SK-N-SH (cell line): ENCODE data around the gene MYH7B. TPM values are rescaled to one million over a fixed set of nuclear protein-coding genes. Genes with fewer than 3 reads are reported as not detected.

Experiments
- CTCF ChIA-PET: fragments of 300-600, 350-600 bp; formaldehyde crosslinking; extraction: SDS; loops from one replicate; lab custom pipeline; 2021; lab: Yijun Ruan, JAX
- POLR2A ChIA-PET: fragments of 350-600 bp; sonication (Branson Sonifier 250); formaldehyde crosslinking; extraction: SDS; loops from one replicate; lab custom pipeline; 2020; ENCODE audit warnings: antibody characterized with exemption, inconsistent platforms; lab: Yijun Ruan, JAX
- DNase-seq: peaks from one replicate; pipeline ENCODE4 v3.0.0; 2012
- H2AFZ ChIP-seq: fragments of 200-600 bp; sonication (generic); 2 replicates; pipeline ENCODE4 v1.8.1; 2016; ENCODE audit warnings: antibody characterized with exemption, mild to moderate bottlenecking, low read depth
- H3F3A ChIP-seq: fragments of 200-600 bp; sonication (generic); replicated peaks from 2 replicates; pipeline ENCODE3; 2016; ENCODE audit warnings: antibody characterized with exemption, mild to moderate bottlenecking; ENCODE audit not compliant: insufficient read depth
- H3K27ac ChIP-seq, 2 experiments: fragments of 200-500 bp in 1 of 2; fragments of 200-600 bp in 1 of 2; sonication (Bioruptor generic) in 1 of 2; sonication (generic), shearing (Covaris generic) in 1 of 2; 2 replicates each; pipeline versions ENCODE4 v1.5.1 to v1.6.1; 2014 to 2016; ENCODE audit warnings: low read depth in 2 of 2, inconsistent platforms in 1 of 2, low read length in 1 of 2, mild to moderate bottlenecking in 1 of 2, mixed read lengths in 1 of 2
- H3K27me3 ChIP-seq: fragments of 200-600 bp; sonication (generic), shearing (Covaris generic); 2 replicates; pipeline ENCODE4 v1.6.1; 2016; ENCODE audit warnings: mixed run types; ENCODE audit not compliant: insufficient read depth
- H3K36me3 ChIP-seq, 2 experiments: fragments of 200-500 bp in 1 of 2; fragments of 200-600 bp in 1 of 2; sonication (Bioruptor generic) in 1 of 2; sonication (generic) in 1 of 2; replicated peaks in 1 of 2; 2 replicates each; pipeline versions ENCODE3 to v1.5.1; 2014 to 2016; ENCODE audit warnings: low read length in 1 of 2, mild to moderate bottlenecking in 1 of 2; ENCODE audit not compliant: insufficient read depth in 2 of 2, control insufficient read depth in 1 of 2
- H3K4me1 ChIP-seq, 2 experiments: fragments of 200-500 bp in 1 of 2; fragments of 200-600 bp in 1 of 2; sonication (Bioruptor generic) in 1 of 2; sonication (generic), shearing (Covaris generic) in 1 of 2; 2 replicates each; pipeline versions ENCODE4 v1.5.1 to v1.6.1; 2014 to 2016; ENCODE audit warnings: low read depth in 1 of 2, low read length in 1 of 2, mixed run types in 1 of 2; ENCODE audit not compliant: insufficient read depth in 2 of 2, control insufficient read depth in 1 of 2
- H3K4me2 ChIP-seq: fragments of 200-600 bp; sonication (generic), shearing (Covaris generic); 2 replicates; pipeline ENCODE4 v1.6.1; 2017; ENCODE audit warnings: mixed run types
- H3K4me3 ChIP-seq, 2 experiments: fragments of 200-500 bp in 1 of 2; fragments of 200-600 bp in 1 of 2; sonication (Bioruptor generic) in 1 of 2; sonication (generic), shearing (Covaris generic) in 1 of 2; 2 replicates each; pipeline versions ENCODE4 v1.5.1 to v1.8.1; 2014 to 2016; ENCODE audit warnings: low read depth in 2 of 2, inconsistent platforms in 1 of 2, low read length in 1 of 2, mild to moderate bottlenecking in 1 of 2, mixed read lengths in 1 of 2, moderate library complexity in 1 of 2
- H3K79me2 ChIP-seq: fragments of 200-600 bp; sonication (generic); 2 replicates; pipeline ENCODE4 v1.8.1; 2017; ENCODE audit warnings: mild to moderate bottlenecking; ENCODE audit not compliant: insufficient read depth
- H3K9ac ChIP-seq: fragments of 200-600 bp; sonication (generic); 2 replicates; pipeline ENCODE4 v1.6.1; 2017; ENCODE audit warnings: mixed run types
- H3K9me2 ChIP-seq: fragments of 200-600 bp; sonication (generic); 2 replicates; pipeline ENCODE4 v1.6.1; 2017; ENCODE audit warnings: mixed run types
- H3K9me3 ChIP-seq: fragments of 200-600 bp; sonication (generic); 2 replicates; pipeline ENCODE4 v1.6.1; 2017; ENCODE audit warnings: mixed run types, mild to moderate bottlenecking, moderate library complexity
- H4K20me1 ChIP-seq: fragments of 200-600 bp; sonication (generic); 2 replicates; pipeline ENCODE4 v1.6.1; 2017; ENCODE audit warnings: mild to moderate bottlenecking, mixed run types; ENCODE audit not compliant: insufficient read depth
- CHD2 ChIP-seq: fragments of 150-350 bp; IDR thresholded peaks from 2 replicates; pipeline ENCODE4 v1.6.1; 2018; ENCODE audit warnings: low read length; ENCODE audit not compliant: partially characterized antibody
- ELF1 ChIP-seq: IDR thresholded peaks from 2 replicates; pipeline ENCODE4 v1.4.0; 2012
- EP300 ChIP-seq, 2 experiments: IDR thresholded peaks; 2 replicates each; pipeline versions ENCODE4 v1.4.0 to v1.6.1; 2012; ENCODE audit warnings: borderline replicate concordance in 1 of 2, low read depth in 1 of 2, low read length in 1 of 2
- FOSL2 ChIP-seq: IDR thresholded peaks from 2 replicates; pipeline ENCODE4 v1.4.0; 2012; ENCODE audit warnings: low read depth, mild to moderate bottlenecking, moderate library complexity, borderline replicate concordance
- FOXJ3 ChIP-seq: sonication (generic); formaldehyde crosslinking; IDR thresholded peaks from 2 replicates; pipeline ENCODE4 v1.5.1; 2020; ENCODE audit warnings: mild to moderate bottlenecking, missing genetic modification reagents
- GABPA ChIP-seq: IDR thresholded peaks from 2 replicates; pipeline ENCODE4 v1.4.0; 2012; ENCODE audit warnings: low read depth, mild to moderate bottlenecking
- MXI1 ChIP-seq: IDR thresholded peaks from 2 replicates; pipeline ENCODE4 v1.6.1; 2012; ENCODE audit warnings: mild to moderate bottlenecking, low read depth, low read length, improper control_type of control experiment
- NFIC ChIP-seq: IDR thresholded peaks from 2 replicates; pipeline ENCODE4 v1.4.0; 2012; ENCODE audit warnings: borderline replicate concordance
- POLR2AphosphoS5 ChIP-seq: IDR thresholded peaks from 2 replicates; pipeline ENCODE4 v1.6.1; 2012; ENCODE audit warnings: low read depth, low read length
- REST ChIP-seq: IDR thresholded peaks from 2 replicates; pipeline ENCODE4 v1.6.1; 2012; ENCODE audit warnings: mild to moderate bottlenecking, low read depth, low read length, moderate library complexity
- RXRA ChIP-seq: IDR thresholded peaks from 2 replicates; pipeline ENCODE4 v1.4.0; 2012; ENCODE audit warnings: low read depth, mild to moderate bottlenecking, borderline replicate concordance
- SIN3A ChIP-seq: IDR thresholded peaks from 2 replicates; pipeline ENCODE4 v1.6.1; 2012; ENCODE audit warnings: low read depth, mild to moderate bottlenecking, low read length, moderate library complexity, borderline replicate concordance
- TCF12 ChIP-seq: IDR thresholded peaks from 2 replicates; pipeline ENCODE4 v1.4.0; 2012
- TEAD4 ChIP-seq: IDR thresholded peaks from 2 replicates; pipeline ENCODE4 v1.4.0; 2012; ENCODE audit warnings: mild to moderate bottlenecking, borderline replicate concordance; ENCODE audit not compliant: insufficient read depth
- WGBS: methylation state at CpG from one replicate; pipeline ENCODE4 v1.1.6; 2017; ENCODE audit warnings: low lambda C conversion rate; 5-methylcytosine and 5-hydroxymethylcytosine counted together
- polyA plus RNA-seq, 3 experiments: library from polyadenylated mRNA; depleted of rRNA; stranded (reverse); fragments of >200 nt; gene quantifications; 2 replicates each; pipeline ENCODE4 v1.2.3, GENCODE V29; 2012
- TF ChIP-seq, protein P1 (sequence below): fragments of 200-600 bp; sonication (generic); IDR thresholded peaks from 2 replicates; pipeline ENCODE4 v1.6.1; 2017; ENCODE audit warnings: antibody characterized with exemption, mild to moderate bottlenecking, moderate library complexity
- TF ChIP-seq, protein P2 (sequence below): IDR thresholded peaks from 2 replicates; pipeline ENCODE4 v1.4.0; 2012; ENCODE audit warnings: low read depth, borderline replicate concordance

The MYH7B gene
- polyA plus RNA-seq, 1 of the 3 experiments (the other 2 are of a cell fraction) = 0.41 TPM

DNA sequence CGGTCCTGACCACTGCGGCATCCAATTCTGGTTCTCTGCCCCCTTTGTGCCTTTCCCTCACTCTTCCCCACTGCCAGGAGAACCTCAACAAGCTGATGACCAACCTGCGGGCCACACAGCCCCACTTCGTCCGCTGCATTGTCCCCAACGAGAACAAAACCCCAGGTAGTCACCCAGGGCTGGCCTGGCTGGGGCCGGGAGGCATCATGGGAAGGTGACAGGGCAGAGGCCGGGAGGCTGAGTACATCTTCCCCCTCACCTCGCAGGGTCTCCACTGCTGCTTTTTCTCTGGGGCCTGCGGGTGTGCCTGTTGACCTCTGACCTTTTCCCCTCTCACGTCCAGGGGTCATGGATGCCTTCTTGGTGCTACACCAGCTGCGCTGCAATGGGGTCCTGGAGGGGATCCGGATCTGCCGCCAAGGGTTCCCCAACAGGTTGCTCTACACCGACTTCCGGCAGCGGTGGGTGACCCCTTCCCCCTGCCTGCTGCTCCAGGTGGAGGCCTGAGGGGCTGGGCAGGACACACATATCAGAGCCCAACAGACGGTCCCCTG, 35.1 kb downstream of the MYH7B start:
- ChIA-PET CTCF (interaction anchor here (1.7 kb wide), 1 partner anchor 117 kb away, joined by 3 read pairs; no protein-coding TSS in a partner anchor), POLR2A (interaction anchor here (0.6 kb wide), 1 partner anchor 21 kb away, joined by 4 read pairs; no protein-coding TSS in a partner anchor)
- Histone ChIP-seq H3K27me3 (no peaks in the 10 kb centered on the region), H3K9ac (no peak overlapping the region), H3K27ac (no peak overlapping the region), H3K4me2 (no peak overlapping the region), H3K4me3 (no peak overlapping the region), H3K36me3 (peaks cover 0 to 13% of the 10 kb centered on the region in 2 experiments), H3K9me2 (no peaks in the 10 kb centered on the region), H3F3A (no peaks in the 10 kb centered on the region), H3K79me2 (no peaks in the 10 kb centered on the region), H3K9me3 (no peaks in the 10 kb centered on the region), H4K20me1 (no peaks in the 10 kb centered on the region), H2AFZ (no peak overlapping the region), H3K4me1 (no peaks in the 10 kb centered on the region; a peak in 1 of 4 replicates)
- 93% methylated on average over 11 of the region's 18 CpGs for WGBS
- TF ChIP-seq, protein P1, sequence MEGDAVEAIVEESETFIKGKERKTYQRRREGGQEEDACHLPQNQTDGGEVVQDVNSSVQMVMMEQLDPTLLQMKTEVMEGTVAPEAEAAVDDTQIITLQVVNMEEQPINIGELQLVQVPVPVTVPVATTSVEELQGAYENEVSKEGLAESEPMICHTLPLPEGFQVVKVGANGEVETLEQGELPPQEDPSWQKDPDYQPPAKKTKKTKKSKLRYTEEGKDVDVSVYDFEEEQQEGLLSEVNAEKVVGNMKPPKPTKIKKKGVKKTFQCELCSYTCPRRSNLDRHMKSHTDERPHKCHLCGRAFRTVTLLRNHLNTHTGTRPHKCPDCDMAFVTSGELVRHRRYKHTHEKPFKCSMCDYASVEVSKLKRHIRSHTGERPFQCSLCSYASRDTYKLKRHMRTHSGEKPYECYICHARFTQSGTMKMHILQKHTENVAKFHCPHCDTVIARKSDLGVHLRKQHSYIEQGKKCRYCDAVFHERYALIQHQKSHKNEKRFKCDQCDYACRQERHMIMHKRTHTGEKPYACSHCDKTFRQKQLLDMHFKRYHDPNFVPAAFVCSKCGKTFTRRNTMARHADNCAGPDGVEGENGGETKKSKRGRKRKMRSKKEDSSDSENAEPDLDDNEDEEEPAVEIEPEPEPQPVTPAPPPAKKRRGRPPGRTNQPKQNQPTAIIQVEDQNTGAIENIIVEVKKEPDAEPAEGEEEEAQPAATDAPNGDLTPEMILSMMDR = no peak
- TF ChIP-seq TEAD4 (no peak), TCF12 (no peak), NFIC (no peak), POLR2AphosphoS5 (no peak), ELF1 (no peak), FOXJ3 (CRISPR knock-in tag) (no peak), SIN3A (no peak), CHD2 (no peak), RXRA (no peak), EP300 (IDR thresholded peaks at IDR 0.05; ENCODE audit: borderline replicate concordance in 1 of 2, low read depth in 1 of 2, low read length in 1 of 2) (no peak), FOSL2 (no peak), MXI1 (no peak), REST (no peak), GABPA (no peak)
- TF ChIP-seq, protein P2, sequence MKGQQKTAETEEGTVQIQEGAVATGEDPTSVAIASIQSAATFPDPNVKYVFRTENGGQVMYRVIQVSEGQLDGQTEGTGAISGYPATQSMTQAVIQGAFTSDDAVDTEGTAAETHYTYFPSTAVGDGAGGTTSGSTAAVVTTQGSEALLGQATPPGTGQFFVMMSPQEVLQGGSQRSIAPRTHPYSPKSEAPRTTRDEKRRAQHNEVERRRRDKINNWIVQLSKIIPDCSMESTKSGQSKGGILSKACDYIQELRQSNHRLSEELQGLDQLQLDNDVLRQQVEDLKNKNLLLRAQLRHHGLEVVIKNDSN = no peak
- DNase-seq = no peak
